Spleen (tissue), 11 donors: ENCODE data around the gene SBK3. TPM values are rescaled to one million over a fixed set of nuclear protein-coding genes. Genes with fewer than 3 reads are reported as not detected.

Experiments used
- DNase-seq: peaks from one replicate; pipeline ENCODE4 v3.0.0-alpha.2; 2020
- H3K27ac ChIP-seq, 8 donors: fragments of 200-600 bp; sonication (generic) in 7 of 8; 1 replicate in 4 of 8; 2 replicates in 4 of 8; pipeline versions ENCODE4 v1.5.0 to v1.8.0; 2016 to 2021; ENCODE audit warnings: inconsistent platforms in 4 of 8, mild to moderate bottlenecking in 4 of 8, moderate library complexity in 1 of 8
- H3K27me3 ChIP-seq, 7 donors: fragments of 200-600 bp; sonication (generic) in 6 of 7; replicated peaks in 1 of 7; 1 replicate in 4 of 7; 2 replicates in 3 of 7; pipeline versions ENCODE4 v1.5.0 to v1.8.0; 2016 to 2021; ENCODE audit warnings: inconsistent platforms in 3 of 7, mild to moderate bottlenecking in 1 of 7
- H3K36me3 ChIP-seq, 6 donors: fragments of 200-600 bp; sonication (generic) in 5 of 6; 1 replicate in 4 of 6; 2 replicates in 2 of 6; pipeline versions ENCODE4 v1.5.0 to v1.8.0; 2016 to 2021; ENCODE audit warnings: inconsistent platforms in 2 of 6
- H3K4me1 ChIP-seq, 6 donors: fragments of 200-600 bp; sonication (generic) in 5 of 6; 1 replicate in 3 of 6; 2 replicates in 3 of 6; pipeline versions ENCODE4 v1.5.0 to v1.8.0; 2016 to 2021; ENCODE audit warnings: inconsistent platforms in 3 of 6
- H3K4me3 ChIP-seq, 8 donors: fragments of 200-600 bp; sonication (generic) in 7 of 8; 1 replicate in 4 of 8; 2 replicates in 4 of 8; pipeline versions ENCODE4 v1.5.0 to v1.8.0; 2016 to 2021; ENCODE audit warnings: inconsistent platforms in 4 of 8, mild to moderate bottlenecking in 4 of 8, moderate library complexity in 2 of 8
- H3K9me3 ChIP-seq, 8 donors: fragments of 200-600 bp; sonication (generic) in 7 of 8; 1 replicate in 4 of 8; 2 replicates in 4 of 8; pipeline versions ENCODE4 v1.5.0 to v1.8.0; 2016 to 2021; ENCODE audit warnings: inconsistent platforms in 4 of 8
- CTCF ChIP-seq, 11 experiments: fragments of 200-600 bp in 7 of 11; fragments of 450-650 bp in 4 of 11; sonication (generic) in 4 of 11; IDR thresholded peaks in 8 of 11; conservative IDR thresholded peaks in 3 of 11; 1 replicate in 7 of 11; 2 replicates in 4 of 11; pipeline versions ENCODE4 v1.4.0 to v1.8.0; 2016 to 2021; ENCODE audit warnings: antibody characterized with exemption in 11 of 11, inconsistent platforms in 4 of 11, mild to moderate bottlenecking in 1 of 11
- POLR2A ChIP-seq, 3 donors: fragments of 450-650 bp; IDR thresholded peaks; one replicate each; pipeline ENCODE4 v1.5.1; 2017; ENCODE audit warnings: antibody characterized with exemption in 3 of 3, mild to moderate bottlenecking in 1 of 3
- POLR2AphosphoS5 ChIP-seq, 3 donors: sonication (generic); formaldehyde crosslinking; IDR thresholded peaks; one replicate each; pipeline ENCODE4 v1.5.1; 2017; ENCODE audit warnings: antibody characterized with exemption in 3 of 3
- WGBS, 5 donors: extraction: QIAGEN DNeasy Blood & Tissue Kit in 3 of 5; methylation state at CpG; one replicate each; pipeline versions ENCODE4 v1.1.5 to v1.1.7; 2013 to 2018; 5-methylcytosine and 5-hydroxymethylcytosine counted together
- intact Hi-C: fragments of 100-400 bp; cut with DNase I; formaldehyde crosslinking; loops from one replicate; pipeline ENCODE4 v1.15.0; 2023; ENCODE audit warnings: low total_unique reads
- polyA plus RNA-seq, 3 donors: library from polyadenylated mRNA; stranded (reverse); fragments of 200-250 nt; gene quantifications; one replicate each; pipeline ENCODE4 v1.2.1, GENCODE V29; 2013
- total RNA-seq, 7 donors: library from RNA; depleted of rRNA in 3 of 7; stranded (reverse); fragments of >200 nt in 3 of 7; fragmentation: NEBNext Ultra II Directional in 4 of 7; extraction: Animal tissue kit (Norgen Biotek cat#: 25700) in 4 of 7; gene quantifications; one replicate each; pipeline versions ENCODE4 v1.1.0 to v1.2.1, GENCODE V29; 2016 to 2021
- donor health status: healthy with polysubstance abuse.
- donor health status: DM: no; HTN: no; CAD: no; lungs with moderate emphysema.
- donor health status: DM: no; HTN: no; CAD: no.
- donor health status: Bipolar disorder and iron deficiency.
- donor health status: healthy.
- donor health status: DM: no; HTN: no; CAD: no.
- donor health status: DM: yes; HTN: yes; CAD: no.

The SBK3 gene
- total and polyA plus RNA-seq, 10 donors: not detected

GRCh38 chr19:55491546-55492360 is 53.6 kb downstream of the SBK3 start:
- Histone ChIP-seq H3K27ac (peak overlapping the region in 7 of 8 donors; percentile 22 to 88 (median 83)), H3K4me3 (no peak overlapping the region), H3K9me3 (no peaks in the 10 kb centered on the region), H3K27me3 (peaks cover 0 to 60% (median 14%) of the 10 kb centered on the region in 7 donors), H3K4me1 (peaks cover 0 to 48% (median 21%) of the 10 kb centered on the region in 6 donors), H3K36me3 (no peaks in the 10 kb centered on the region)
- DNase-seq: no peak
- 72 to 79% (median 75%) methylated on average over 23 to 24 of the region's 24 CpGs for WGBS, 5 donors
- no peak for TF ChIP-seq CTCF (IDR thresholded peaks at IDR 0.05 in 8 of 11, conservative IDR thresholded peaks at IDR 0.05 in 3 of 11)
- no peak for TF ChIP-seq POLR2A (IDR thresholded peaks at IDR 0.05)
- no peak for TF ChIP-seq POLR2AphosphoS5 (IDR thresholded peaks at IDR 0.05)
- intact Hi-C loops: no loop called here

Other genes starting within 250 kb of the SBK3 start
- gene TMEM150B, start 220.2 kb downstream of the SBK3 start, total RNA-seq: 10 to 100 TPM in 3 of 7 donors, 1 to 10 TPM in 4; 5.6 to 34.1 (median 9.9) TPM
- 1 to 10 TPM; 1.7 to 6.5 (median 4.1) TPM for gene TMEM150B, start 220.2 kb downstream of the SBK3 start, polyA plus RNA-seq
- gene KMT5C, start 205.7 kb downstream of the SBK3 start, total RNA-seq: 10 to 100 TPM; 10.5 to 18.1 (median 12.8) TPM
- gene KMT5C, start 205.7 kb downstream of the SBK3 start, polyA plus RNA-seq: 10 to 100 TPM in 1 of 3 donors, 1 to 10 TPM in 2; 5.7 to 12.2 (median 7.8) TPM
- 1 to 10 TPM in 1 of 7 donors, under 1 TPM in 4, not detected in 2; 0.30 to 1.6 (median 0.63) TPM for gene COX6B2, start 190.8 kb downstream of the SBK3 start, total RNA-seq
- under 1 TPM in 2 of 3 donors, not detected in 1; 0.06 to 0.08 TPM for gene COX6B2, start 190.8 kb downstream of the SBK3 start, polyA plus RNA-seq
- gene GARIN5B, start 182.3 kb downstream of the SBK3 start, total RNA-seq: not detected
- not detected for gene GARIN5B, start 182.3 kb downstream of the SBK3 start, polyA plus RNA-seq
- gene IL11, start 175.1 kb downstream of the SBK3 start, total RNA-seq: under 1 TPM in 1 of 7 donors, not detected in 6; 0.23 TPM
- under 1 TPM in 2 of 3 donors, not detected in 1; 0.04 to 0.06 TPM for gene IL11, start 175.1 kb downstream of the SBK3 start, polyA plus RNA-seq
- gene TMEM190, start 168.7 kb downstream of the SBK3 start, total RNA-seq: not detected
- under 1 TPM in 1 of 3 donors, not detected in 2; 0.20 TPM for gene TMEM190, start 168.7 kb downstream of the SBK3 start, polyA plus RNA-seq
- 1 to 10 TPM; 3.7 to 8.8 (median 5.0) TPM for gene TMEM238, start 161.3 kb downstream of the SBK3 start, total RNA-seq
- gene TMEM238, start 161.3 kb downstream of the SBK3 start, polyA plus RNA-seq: under 1 TPM in 2 of 3 donors, not detected in 1; 0.17 to 0.32 TPM
- gene RPL28, start 159.6 kb downstream of the SBK3 start, total RNA-seq: 1,000 to 10,000 TPM in 5 of 7 donors, 100 to 1,000 TPM in 2; 581 to 2,029 (median 1,447) TPM
- gene RPL28, start 159.6 kb downstream of the SBK3 start, polyA plus RNA-seq: 1,000 to 10,000 TPM; 3,566 to 4,833 (median 4,082) TPM
- gene UBE2S, start 137.8 kb downstream of the SBK3 start, total RNA-seq: 10 to 100 TPM; 14.4 to 40.8 (median 23.8) TPM
- gene UBE2S, start 137.8 kb downstream of the SBK3 start, polyA plus RNA-seq: 10 to 100 TPM in 2 of 3 donors, 1 to 10 TPM in 1; 4.9 to 18.7 (median 11.8) TPM
- gene SHISA7, start 102.2 kb downstream of the SBK3 start, total RNA-seq: under 1 TPM in 1 of 7 donors, not detected in 6; 0.27 TPM
- gene SHISA7, start 102.2 kb downstream of the SBK3 start, polyA plus RNA-seq: under 1 TPM in 1 of 3 donors, not detected in 2; 0.03 TPM
- gene ISOC2, start 83.9 kb downstream of the SBK3 start, total RNA-seq: 10 to 100 TPM; 38.6 to 85.0 (median 54.5) TPM
- 10 to 100 TPM; 55.6 to 98.7 (median 64.5) TPM for gene ISOC2, start 83.9 kb downstream of the SBK3 start, polyA plus RNA-seq
- not detected for gene C19orf85, start 80.8 kb downstream of the SBK3 start, total RNA-seq
- gene C19orf85, start 80.8 kb downstream of the SBK3 start, polyA plus RNA-seq: not detected
- 10 to 100 TPM in 3 of 7 donors, 1 to 10 TPM in 4; 4.4 to 13.6 (median 9.7) TPM for gene ZNF628, start 68.9 kb downstream of the SBK3 start, total RNA-seq
- gene ZNF628, start 68.9 kb downstream of the SBK3 start, polyA plus RNA-seq: 1 to 10 TPM; 1.4 to 8.2 (median 1.7) TPM
- 10 to 100 TPM in 1 of 7 donors, 1 to 10 TPM in 6; 1.9 to 10.3 (median 6.9) TPM for gene NAT14, start 60.4 kb downstream of the SBK3 start, total RNA-seq
- 10 to 100 TPM; 13.8 to 17.7 (median 15.5) TPM for gene NAT14, start 60.4 kb downstream of the SBK3 start, polyA plus RNA-seq
- gene SSC5D, start 57.1 kb downstream of the SBK3 start, total RNA-seq: 10 to 100 TPM; 11.0 to 30.6 (median 24.1) TPM
- gene SSC5D, start 57.1 kb downstream of the SBK3 start, polyA plus RNA-seq: 1 to 10 TPM in 2 of 3 donors, under 1 TPM in 1; 0.61 to 7.4 (median 2.5) TPM
- gene SBK2, start 8.4 kb downstream of the SBK3 start, total RNA-seq: not detected
- gene SBK2, start 8.4 kb downstream of the SBK3 start, polyA plus RNA-seq: not detected
- 10 to 100 TPM in 2 of 7 donors, 1 to 10 TPM in 4, under 1 TPM in 1; 0.72 to 10.6 (median 6.5) TPM for gene ZNF579, start 35.3 kb upstream of the SBK3 start, total RNA-seq
- gene ZNF579, start 35.3 kb upstream of the SBK3 start, polyA plus RNA-seq: 1 to 10 TPM; 2.8 to 6.9 (median 3.4) TPM
- gene FIZ1, start 54.0 kb upstream of the SBK3 start, total RNA-seq: 10 to 100 TPM in 5 of 7 donors, 1 to 10 TPM in 2; 7.6 to 17.3 (median 11.4) TPM
- 10 to 100 TPM in 1 of 3 donors, 1 to 10 TPM in 2; 5.1 to 11.5 (median 7.8) TPM for gene FIZ1, start 54.0 kb upstream of the SBK3 start, polyA plus RNA-seq
- 10 to 100 TPM; 19.7 to 42.5 (median 23.9) TPM for gene ZNF524, start 54.7 kb upstream of the SBK3 start, total RNA-seq
- gene ZNF524, start 54.7 kb upstream of the SBK3 start, polyA plus RNA-seq: 10 to 100 TPM; 33.3 to 57.8 (median 39.2) TPM
- gene ZNF865, start 60.1 kb upstream of the SBK3 start, total RNA-seq: 10 to 100 TPM; 12.2 to 23.3 (median 17.8) TPM
- 10 to 100 TPM in 1 of 3 donors, 1 to 10 TPM in 2; 4.8 to 10.4 (median 5.3) TPM for gene ZNF865, start 60.1 kb upstream of the SBK3 start, polyA plus RNA-seq
- gene ZNF784, start 79.0 kb upstream of the SBK3 start, total RNA-seq: 1 to 10 TPM; 4.0 to 10.0 (median 7.1) TPM
- 1 to 10 TPM; 3.3 to 7.6 (median 5.6) TPM for gene ZNF784, start 79.0 kb upstream of the SBK3 start, polyA plus RNA-seq
- 10 to 100 TPM; 25.4 to 58.7 (median 31.7) TPM for gene ZNF580, start 95.5 kb upstream of the SBK3 start, total RNA-seq
- 10 to 100 TPM; 18.9 to 36.7 (median 33.3) TPM for gene ZNF580, start 95.5 kb upstream of the SBK3 start, polyA plus RNA-seq
- gene ZNF581, start 98.1 kb upstream of the SBK3 start, total RNA-seq: 10 to 100 TPM; 21.4 to 34.9 (median 27.2) TPM
- 10 to 100 TPM; 39.8 to 46.5 (median 43.6) TPM for gene ZNF581, start 98.1 kb upstream of the SBK3 start, polyA plus RNA-seq
- gene CCDC106, start 102.7 kb upstream of the SBK3 start, total RNA-seq: 10 to 100 TPM; 11.9 to 23.4 (median 14.4) TPM
- 10 to 100 TPM; 26.7 to 40.1 (median 37.8) TPM for gene CCDC106, start 102.7 kb upstream of the SBK3 start, polyA plus RNA-seq
- 100 to 1,000 TPM; 109 to 218 (median 176) TPM for gene U2AF2, start 109.5 kb upstream of the SBK3 start, total RNA-seq
- 100 to 1,000 TPM in 1 of 3 donors, 10 to 100 TPM in 2; 67.2 to 190 (median 85.5) TPM for gene U2AF2, start 109.5 kb upstream of the SBK3 start, polyA plus RNA-seq
- gene EPN1, start 129.7 kb upstream of the SBK3 start, total RNA-seq: 100 to 1,000 TPM; 100 to 166 (median 129) TPM
- gene EPN1, start 129.7 kb upstream of the SBK3 start, polyA plus RNA-seq: 100 to 1,000 TPM in 1 of 3 donors, 10 to 100 TPM in 2; 36.8 to 115 (median 42.6) TPM
- gene NLRP9, start 192.9 kb upstream of the SBK3 start, total RNA-seq: not detected
- not detected for gene NLRP9, start 192.9 kb upstream of the SBK3 start, polyA plus RNA-seq
- gene RFPL4A, start 213.6 kb upstream of the SBK3 start, total RNA-seq: not detected
- gene RFPL4A, start 213.6 kb upstream of the SBK3 start, polyA plus RNA-seq: not detected
- gene RFPL4AL1, start 223.6 kb upstream of the SBK3 start, total RNA-seq: not detected
- gene RFPL4AL1, start 223.6 kb upstream of the SBK3 start, polyA plus RNA-seq: not detected